OCI-LY1 (cell line): Measurements from ENCODE around the gene VIT.

Source experiments
- H2AFZ ChIP-seq: fragments of 200-600 bp; sonication (generic), shearing (Covaris generic); 2 replicates; pipeline ENCODE4 v1.6.0; 2014; ENCODE audit warnings: antibody characterized with exemption, mild to moderate bottlenecking, low read length
- H3F3A ChIP-seq: fragments of 200-600 bp; sonication (generic), shearing (Covaris generic); 2 replicates; pipeline ENCODE4 v1.6.0; 2014; ENCODE audit warnings: mild to moderate bottlenecking, antibody characterized with exemption, low read length, moderate library complexity; ENCODE audit not compliant: insufficient read depth
- H3K27ac ChIP-seq: fragments of 200-600 bp; sonication (generic); 2 replicates; pipeline ENCODE4 v1.5.1; 2014; ENCODE audit warnings: low read length, mixed run types, mild to moderate bottlenecking, low read depth; ENCODE audit not compliant: poor library complexity, severe bottlenecking
- H3K27me3 ChIP-seq: fragments of 200-600 bp; sonication (generic); 2 replicates; pipeline ENCODE4 v1.6.0; 2014; ENCODE audit warnings: antibody characterized with exemption, mild to moderate bottlenecking, low read length, moderate library complexity; ENCODE audit not compliant: insufficient read depth
- H3K36me3 ChIP-seq: fragments of 200-600 bp; sonication (generic); 2 replicates; pipeline ENCODE4 v1.6.1; 2014; ENCODE audit warnings: mild to moderate bottlenecking, antibody characterized with exemption, low read length, moderate library complexity, mixed read lengths; ENCODE audit not compliant: insufficient read depth
- H3K4me1 ChIP-seq: fragments of 200-600 bp; sonication (generic); 2 replicates; pipeline ENCODE4 v1.5.1; 2014; ENCODE audit warnings: mild to moderate bottlenecking, low read length, moderate library complexity; ENCODE audit not compliant: insufficient read depth, severe bottlenecking
- H3K4me2 ChIP-seq: fragments of 200-600 bp; sonication (generic), shearing (Covaris generic); 2 replicates; pipeline ENCODE4 v1.6.1; 2014; ENCODE audit warnings: low read length
- H3K4me3 ChIP-seq: fragments of 200-600 bp; sonication (generic); 2 replicates; pipeline ENCODE4 v1.5.1; 2014; ENCODE audit warnings: low read length, low read depth, mild to moderate bottlenecking, mixed read lengths; ENCODE audit not compliant: poor library complexity, severe bottlenecking
- H3K79me2 ChIP-seq: fragments of 200-600 bp; shearing (Covaris generic); 2 replicates; pipeline ENCODE4 v1.6.1; 2016; ENCODE audit warnings: mixed run types, low read length, mixed read lengths; ENCODE audit not compliant: insufficient read depth
- H3K9ac ChIP-seq: fragments of 200-600 bp; sonication (generic), shearing (Covaris generic); 2 replicates; pipeline ENCODE4 v1.6.1; 2014; ENCODE audit warnings: mild to moderate bottlenecking, low read length, mixed read lengths
- H3K9me2 ChIP-seq: fragments of 200-600 bp; sonication (generic), shearing (Covaris generic); 2 replicates; pipeline ENCODE4 v1.6.1; 2014; ENCODE audit warnings: low read depth, mild to moderate bottlenecking, low read length, mixed read lengths
- H3K9me3 ChIP-seq: fragments of 200-600 bp; shearing (Covaris generic); 2 replicates; pipeline ENCODE4 v1.6.1; 2014; ENCODE audit warnings: low read length, mixed read lengths
- H4K20me1 ChIP-seq: fragments of 200-600 bp; sonication (generic), shearing (Covaris generic); 2 replicates; pipeline ENCODE4 v1.6.0; 2016; ENCODE audit warnings: mild to moderate bottlenecking, low read length; ENCODE audit not compliant: insufficient read depth
- EZH2 ChIP-seq: fragments of 200-600 bp; sonication (generic), shearing (Covaris generic); IDR thresholded peaks from 2 replicates; pipeline ENCODE4 v1.8.0; 2017; ENCODE audit warnings: borderline replicate concordance, mixed run types, mild to moderate bottlenecking, antibody characterized with exemption, low read length, moderate library complexity, mixed read lengths
- TF ChIP-seq, protein P1 (sequence below): fragments of 200-600 bp; sonication (generic), shearing (Covaris generic); IDR thresholded peaks from 2 replicates; pipeline ENCODE4 v1.5.1; 2017; ENCODE audit warnings: mild to moderate bottlenecking, antibody characterized with exemption, low read length, moderate library complexity, mixed read lengths

The VIT gene

DNA sequence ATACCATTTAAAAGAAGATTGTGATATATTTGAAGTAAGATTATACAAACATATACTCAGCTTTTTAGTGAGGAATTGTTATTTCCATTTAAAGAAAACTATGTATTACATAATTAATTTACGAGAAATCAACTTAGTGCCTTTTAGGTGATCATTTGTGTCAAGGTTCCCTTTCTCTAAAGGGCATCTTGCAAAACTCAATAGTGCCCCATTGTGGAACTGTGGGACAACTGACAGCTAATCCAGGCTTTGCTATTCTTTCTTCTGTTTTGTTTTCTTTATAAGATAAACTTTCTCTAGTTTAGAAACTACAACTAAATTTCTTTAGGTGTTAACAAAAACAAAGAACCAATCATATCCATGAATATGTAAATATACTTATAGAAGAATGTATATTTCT is 24.3 kb upstream of the VIT start:
- TF ChIP-seq, protein P1, sequence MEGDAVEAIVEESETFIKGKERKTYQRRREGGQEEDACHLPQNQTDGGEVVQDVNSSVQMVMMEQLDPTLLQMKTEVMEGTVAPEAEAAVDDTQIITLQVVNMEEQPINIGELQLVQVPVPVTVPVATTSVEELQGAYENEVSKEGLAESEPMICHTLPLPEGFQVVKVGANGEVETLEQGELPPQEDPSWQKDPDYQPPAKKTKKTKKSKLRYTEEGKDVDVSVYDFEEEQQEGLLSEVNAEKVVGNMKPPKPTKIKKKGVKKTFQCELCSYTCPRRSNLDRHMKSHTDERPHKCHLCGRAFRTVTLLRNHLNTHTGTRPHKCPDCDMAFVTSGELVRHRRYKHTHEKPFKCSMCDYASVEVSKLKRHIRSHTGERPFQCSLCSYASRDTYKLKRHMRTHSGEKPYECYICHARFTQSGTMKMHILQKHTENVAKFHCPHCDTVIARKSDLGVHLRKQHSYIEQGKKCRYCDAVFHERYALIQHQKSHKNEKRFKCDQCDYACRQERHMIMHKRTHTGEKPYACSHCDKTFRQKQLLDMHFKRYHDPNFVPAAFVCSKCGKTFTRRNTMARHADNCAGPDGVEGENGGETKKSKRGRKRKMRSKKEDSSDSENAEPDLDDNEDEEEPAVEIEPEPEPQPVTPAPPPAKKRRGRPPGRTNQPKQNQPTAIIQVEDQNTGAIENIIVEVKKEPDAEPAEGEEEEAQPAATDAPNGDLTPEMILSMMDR, result peak; percentile 38; the same call in 1 of the 2 replicates
- no peak for TF ChIP-seq EZH2

DNA sequence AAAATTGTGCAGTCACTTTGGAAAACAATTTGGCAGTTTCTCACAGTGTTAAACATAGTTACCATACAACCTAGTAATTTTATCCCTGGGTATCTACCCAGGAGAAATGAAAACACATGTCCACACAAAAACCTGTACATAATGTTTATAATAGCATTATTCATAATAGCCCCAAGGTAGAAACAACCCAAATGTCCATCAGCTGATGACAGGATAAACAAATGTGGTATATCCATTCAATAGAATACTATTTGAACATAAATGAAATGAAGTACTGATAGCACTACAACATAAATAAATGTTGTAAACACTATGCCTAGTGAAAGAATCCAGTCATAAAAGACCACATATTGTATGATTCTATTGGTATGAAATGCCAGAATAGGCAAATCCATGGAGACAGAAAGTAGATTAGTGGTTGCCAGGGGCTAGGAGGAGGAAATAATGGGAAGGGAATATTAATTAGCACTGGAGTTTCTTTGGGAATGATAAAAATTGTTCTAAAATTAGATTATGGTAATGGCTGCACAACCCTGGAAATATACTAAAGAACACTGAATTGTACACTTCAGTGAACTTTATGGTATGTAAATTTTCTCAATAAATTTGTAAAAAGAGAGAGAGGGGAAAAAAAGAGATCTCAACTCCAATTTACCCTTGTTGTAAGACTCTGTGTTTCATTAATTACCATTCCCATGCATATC is 20.8 kb upstream of the VIT start:
- Histone ChIP-seq H3K4me3 (no peak overlapping the region), H3K9me2 (no peaks in the 10 kb centered on the region), H3F3A (no peaks in the 10 kb centered on the region), H3K9me3 (no peaks in the 10 kb centered on the region), H3K79me2 (no peaks in the 10 kb centered on the region), H3K9ac (no peak overlapping the region), H2AFZ (no peak overlapping the region), H3K27me3 (no peaks in the 10 kb centered on the region), H4K20me1 (no peaks in the 10 kb centered on the region), H3K4me1 (no peaks in the 10 kb centered on the region), H3K4me2 (no peak overlapping the region), H3K36me3 (no peaks in the 10 kb centered on the region), H3K27ac (no peak overlapping the region)
- TF ChIP-seq EZH2, result no peak
- TF ChIP-seq, protein P1, result no peak

More for the DNA sequence above, 24.3 kb upstream of the VIT start:
- H3K9me3 ChIP-seq, result no peaks in the 10 kb centered on the region
- H3F3A ChIP-seq, result no peaks in the 10 kb centered on the region
- H3K4me1 ChIP-seq, result no peaks in the 10 kb centered on the region
- no peak overlapping the region for H3K4me3 ChIP-seq
- no peaks in the 10 kb centered on the region for H3K9me2 ChIP-seq
- H3K27ac ChIP-seq, result no peak overlapping the region
- H3K79me2 ChIP-seq, result no peaks in the 10 kb centered on the region
- no peak overlapping the region for H3K4me2 ChIP-seq
- H4K20me1 ChIP-seq, result no peaks in the 10 kb centered on the region
- H2AFZ ChIP-seq, result no peak overlapping the region
- H3K36me3 ChIP-seq, result no peaks in the 10 kb centered on the region
- no peak overlapping the region for H3K9ac ChIP-seq
- H3K27me3 ChIP-seq, result no peaks in the 10 kb centered on the region

DNA sequence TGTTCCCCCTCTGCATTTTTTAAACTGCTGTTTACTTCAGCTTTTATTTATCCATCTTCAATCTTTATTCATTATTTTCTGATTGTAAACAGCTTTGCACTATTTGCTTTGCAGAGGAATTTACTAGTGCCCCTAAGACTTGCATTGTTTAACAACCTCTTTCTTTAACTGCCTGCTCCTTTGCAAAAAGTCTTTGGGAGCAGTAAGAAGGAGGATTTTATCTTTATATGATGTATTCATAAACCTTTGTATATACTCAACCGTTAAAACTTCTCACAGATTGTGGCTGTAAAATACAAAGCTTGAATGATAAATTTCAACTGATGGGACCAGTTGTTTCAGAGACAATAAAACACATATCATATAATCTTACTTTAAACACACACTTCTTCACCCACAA is 20.1 kb upstream of the VIT start:
- no peaks in the 10 kb centered on the region for H3K4me1 ChIP-seq
- no peaks in the 10 kb centered on the region for H3K36me3 ChIP-seq
- H3F3A ChIP-seq, result no peaks in the 10 kb centered on the region
- H2AFZ ChIP-seq, result no peak overlapping the region
- no peaks in the 10 kb centered on the region for H3K27me3 ChIP-seq
- H3K9me3 ChIP-seq, result no peaks in the 10 kb centered on the region
- H3K4me2 ChIP-seq, result no peak overlapping the region
- H4K20me1 ChIP-seq, result no peaks in the 10 kb centered on the region
- H3K9me2 ChIP-seq, result no peaks in the 10 kb centered on the region
- no peak for TF ChIP-seq EZH2
- TF ChIP-seq, protein P1, result no peak
- H3K4me3 ChIP-seq, result no peak overlapping the region
- H3K27ac ChIP-seq, result no peak overlapping the region
- H3K9ac ChIP-seq, result no peak overlapping the region
- no peaks in the 10 kb centered on the region for H3K79me2 ChIP-seq
